Stimulated activated CD4-positive, alpha-beta T cell treated with anti-CD3 and anti-CD28 coated beads, Interleukin-4, amount 100 ng/mL, for 24 hours (primary cell): ENCODE data around the gene KLHL30.

Experiments
- DNase-seq: peaks from one replicate; pipeline ENCODE4 v3.0.0-alpha.2; 2020

Gene KLHL30

DNA sequence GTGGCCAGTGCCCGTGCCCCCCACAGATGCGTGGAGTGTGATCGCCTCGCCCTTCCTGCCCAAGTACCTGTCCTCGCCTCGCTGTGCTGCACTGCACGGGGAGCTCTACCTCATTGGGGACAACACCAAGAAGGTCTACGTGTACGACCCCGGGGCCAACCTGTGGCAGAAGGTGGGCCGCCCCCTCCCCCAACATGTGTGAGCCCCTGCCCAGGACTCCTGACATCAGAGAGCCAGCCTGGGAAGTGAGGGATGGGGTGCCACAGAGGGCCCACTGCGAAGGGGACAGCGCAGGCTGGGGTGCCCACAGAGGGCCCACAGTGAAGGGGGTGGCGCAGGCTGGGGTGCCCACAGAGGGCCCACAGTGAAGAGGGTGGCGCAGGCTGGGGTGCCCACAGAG, 10.5 kb downstream of the KLHL30 start:
- DNase-seq, result no peak

GRCh38 chr2:238149841-238150572, 11.5 kb downstream of the KLHL30 start:
- no peak for DNase-seq

- no peak for DNase-seq
These were observed 12.2 kb downstream of the KLHL30 start for GRCh38 chr2:238150686-238151085.

- DNase-seq, result no peak
These were observed 12.7 kb downstream of the KLHL30 start for GRCh38 chr2:238151205-238151604.

DNA sequence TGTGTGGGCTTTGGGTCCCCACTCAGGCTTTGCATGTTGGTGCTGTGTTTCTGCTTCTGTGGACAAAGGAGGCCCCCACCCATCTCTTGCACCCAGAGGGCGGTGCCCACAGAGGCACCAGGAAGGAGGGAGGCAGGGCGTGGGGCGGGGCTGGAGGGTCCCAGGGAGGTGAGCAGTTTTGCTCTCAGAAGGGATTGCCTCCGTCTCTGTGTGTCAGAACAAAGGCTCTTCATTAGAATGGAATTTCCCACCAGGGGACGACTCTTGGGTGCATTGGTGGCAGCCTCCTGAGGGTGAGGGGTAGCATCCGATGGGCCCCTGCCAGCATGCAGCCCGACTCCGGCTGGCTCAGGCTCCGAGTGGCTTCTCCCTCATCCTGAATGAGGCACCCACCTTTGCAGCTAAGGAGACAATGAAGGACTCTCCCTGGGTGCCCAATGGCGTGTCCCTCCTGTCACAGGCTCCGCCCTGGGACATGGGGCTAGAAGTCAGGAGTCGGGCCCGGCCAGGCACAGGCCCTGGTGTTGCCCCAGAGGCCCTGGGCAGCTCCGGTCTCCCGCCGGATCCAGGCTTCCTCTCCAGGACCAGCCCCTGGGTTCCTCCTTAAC, 13.3 kb downstream of the KLHL30 start:
- DNase-seq, result no peak

DNA sequence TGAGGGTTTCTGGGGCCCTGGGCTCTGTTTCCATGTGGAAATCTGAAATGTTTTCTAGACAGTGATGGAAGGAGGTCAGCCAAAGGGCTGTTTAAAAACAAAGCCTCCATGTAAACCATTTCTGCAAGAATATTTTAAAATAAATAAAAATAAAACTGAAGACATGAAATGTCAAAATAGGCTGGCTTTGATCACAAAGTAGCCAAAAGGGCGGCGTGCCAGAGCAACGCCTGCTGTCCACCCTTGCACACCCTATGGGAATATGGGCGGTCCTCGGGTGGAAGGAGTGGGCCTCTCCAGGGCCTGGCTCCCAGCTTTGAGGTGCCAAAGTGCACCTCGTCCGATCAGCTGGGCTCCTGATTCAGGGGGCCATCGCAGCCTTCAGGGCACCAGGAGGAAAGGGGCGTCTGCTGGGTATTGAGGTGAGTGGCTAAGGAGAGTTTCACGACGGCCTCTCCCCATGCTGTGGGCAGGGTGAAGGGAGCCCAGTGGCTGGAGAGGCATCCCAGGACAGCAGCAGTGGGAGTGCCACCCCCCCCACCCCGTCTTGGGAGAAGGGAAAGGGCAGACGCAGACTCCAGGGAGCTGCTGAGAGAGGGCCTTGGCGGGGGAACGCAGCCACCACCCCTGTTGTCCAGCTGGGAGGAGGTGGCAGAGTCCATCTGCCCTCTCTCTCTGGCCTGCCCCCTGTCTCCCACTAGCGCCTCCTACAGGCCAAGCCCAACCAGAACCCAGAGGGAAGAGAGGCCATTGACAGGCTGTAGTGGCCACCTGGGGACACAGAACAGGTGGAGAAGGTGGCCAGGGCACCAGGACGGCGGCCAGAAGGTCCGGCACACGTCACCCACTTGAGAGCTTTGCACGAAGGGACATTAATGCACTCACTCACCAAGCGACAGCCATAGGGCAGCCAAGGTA, 14.6 kb downstream of the KLHL30 start:
- no peak for DNase-seq

DNA sequence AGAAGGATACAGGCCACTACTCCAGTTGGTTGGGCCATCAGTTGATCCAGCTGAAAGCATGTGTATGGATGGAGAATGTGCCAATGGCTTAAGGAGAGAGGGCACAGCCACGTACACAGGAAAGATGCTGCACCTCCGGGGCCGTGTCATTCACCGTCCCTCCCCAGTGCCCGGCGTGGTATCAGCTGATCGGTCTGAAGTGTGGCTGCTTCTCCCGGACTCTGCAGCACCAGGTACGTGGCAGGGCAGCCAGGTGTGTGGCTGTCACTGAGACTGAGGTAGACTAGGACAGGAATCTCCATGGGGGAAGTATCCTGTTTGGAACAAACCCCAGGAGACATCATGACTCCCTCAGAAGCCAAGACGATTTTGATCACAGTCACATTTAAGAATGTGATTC, 16.1 kb downstream of the KLHL30 start:
- no peak for DNase-seq

DNA sequence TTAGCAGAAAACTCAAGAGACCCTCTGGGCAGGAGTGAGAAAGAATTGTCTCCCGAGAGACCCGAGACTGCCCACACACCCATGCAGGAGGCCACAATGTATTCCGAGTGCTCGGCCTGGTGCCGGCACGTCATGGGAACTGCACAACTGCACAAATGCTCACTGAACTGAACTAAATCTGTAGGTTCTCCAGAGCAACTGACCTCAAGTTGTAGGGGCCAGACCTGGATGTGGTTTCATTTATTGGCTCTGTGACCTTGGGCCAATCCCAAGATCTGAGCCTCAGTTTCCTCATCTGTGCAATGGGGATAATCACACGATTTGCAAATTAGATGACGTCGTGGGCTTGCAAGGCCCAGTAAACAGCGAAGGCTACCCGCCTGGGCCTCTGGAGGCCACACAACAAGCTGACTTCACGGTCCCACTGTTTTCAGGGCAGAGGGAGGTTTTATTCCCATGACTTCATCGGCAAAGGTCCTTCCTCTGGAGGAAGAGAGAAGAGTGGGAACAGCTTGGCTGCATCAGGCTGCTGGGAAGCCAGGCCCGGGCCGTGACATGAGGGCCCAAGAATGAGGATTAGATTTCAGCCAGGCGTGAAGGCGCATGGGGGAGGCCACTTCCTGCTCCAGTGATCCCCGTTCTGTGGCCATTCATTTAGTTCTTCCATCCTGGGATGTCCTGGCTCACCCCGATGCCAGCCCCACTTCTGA, 16.7 kb downstream of the KLHL30 start:
- DNase-seq, result no peak

DNA sequence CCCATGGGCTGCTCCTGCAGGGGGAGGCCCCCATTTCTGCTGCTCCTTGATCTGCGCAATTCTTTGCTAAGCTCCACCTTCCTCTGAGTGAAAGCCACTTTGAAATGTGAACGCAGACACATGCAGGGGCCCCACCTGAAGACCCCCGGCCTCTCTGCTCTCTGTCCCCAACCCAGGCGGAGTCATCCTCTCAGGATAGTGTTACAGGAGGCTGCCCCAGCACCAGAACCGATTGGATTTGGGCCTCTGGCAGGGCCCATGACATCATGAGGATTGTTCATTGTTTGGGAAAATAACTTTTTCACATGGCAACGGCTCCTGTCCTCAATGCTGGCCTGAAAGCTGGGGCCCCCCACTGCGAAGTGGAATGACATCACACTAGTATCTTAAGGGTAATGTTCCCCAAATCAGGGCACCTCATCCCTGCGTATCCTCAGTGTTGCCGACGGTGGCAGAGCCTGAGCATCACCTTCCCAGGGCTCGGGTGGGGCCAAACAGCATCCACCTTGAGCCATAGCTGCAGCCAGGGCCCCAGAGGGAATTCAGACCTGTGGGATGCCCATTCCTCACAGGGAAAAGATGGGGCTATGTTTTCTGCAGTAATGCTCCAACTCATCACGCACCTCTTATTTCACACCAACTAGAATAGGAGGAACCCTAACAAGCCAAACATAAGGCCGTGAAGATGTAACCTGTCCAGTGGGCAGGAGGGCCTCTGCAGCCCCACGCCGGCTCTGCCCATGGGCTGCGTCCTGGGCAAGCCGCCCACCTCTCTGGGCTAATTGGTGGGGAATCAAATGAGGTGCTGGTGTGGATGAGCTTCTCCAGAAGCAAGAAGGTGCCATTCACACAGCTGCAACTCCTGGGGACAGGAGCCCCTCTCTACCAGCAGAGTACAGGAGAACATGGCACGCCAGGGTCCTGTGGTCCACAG, 17.6 kb downstream of the KLHL30 start:
- no peak for DNase-seq

GRCh38 chr2:238157506-238158017, 19.1 kb downstream of the KLHL30 start:
- DNase-seq, result no peak

DNA sequence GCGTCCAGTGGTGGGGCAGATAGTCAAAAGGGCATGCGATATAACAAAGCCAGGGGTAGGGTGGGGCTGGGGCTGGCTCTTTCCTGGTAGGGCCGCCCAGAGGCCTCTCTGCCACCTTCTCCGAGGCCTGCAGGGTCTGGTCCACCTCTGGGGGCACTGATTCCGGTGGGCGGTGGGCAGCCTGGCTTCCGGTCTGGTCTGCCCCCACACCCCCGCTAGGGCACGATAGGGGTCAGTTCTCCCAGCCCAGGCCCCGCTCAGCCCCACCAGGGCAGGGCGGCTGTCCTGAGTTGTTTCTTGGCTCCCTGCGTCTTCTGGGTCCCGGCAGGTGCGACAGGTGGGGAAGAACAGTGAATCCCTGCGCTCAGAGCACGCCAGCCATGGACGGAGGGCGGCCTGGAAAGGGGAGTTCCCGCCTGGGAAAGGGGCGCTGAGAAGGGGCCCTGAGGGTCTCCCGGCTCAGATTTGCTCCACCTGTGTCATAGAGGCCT, 19.6 kb downstream of the KLHL30 start:
- no peak for DNase-seq

- peak; percentile 45 for DNase-seq
These were observed 20.1 kb downstream of the KLHL30 start, which contains the start of gene ERFE for GRCh38 chr2:238158509-238159070. Gene ERFE (plus strand): TSS chr2:238158970. CDS start chr2:238159008, 38 bp downstream.

- DNase-seq, result no peak
These were observed 20.6 kb downstream of the KLHL30 start for GRCh38 chr2:238159071-238159539.

GRCh38 chr2:238159661-238160205, 21.3 kb downstream of the KLHL30 start:
- DNase-seq, result no peak

DNA sequence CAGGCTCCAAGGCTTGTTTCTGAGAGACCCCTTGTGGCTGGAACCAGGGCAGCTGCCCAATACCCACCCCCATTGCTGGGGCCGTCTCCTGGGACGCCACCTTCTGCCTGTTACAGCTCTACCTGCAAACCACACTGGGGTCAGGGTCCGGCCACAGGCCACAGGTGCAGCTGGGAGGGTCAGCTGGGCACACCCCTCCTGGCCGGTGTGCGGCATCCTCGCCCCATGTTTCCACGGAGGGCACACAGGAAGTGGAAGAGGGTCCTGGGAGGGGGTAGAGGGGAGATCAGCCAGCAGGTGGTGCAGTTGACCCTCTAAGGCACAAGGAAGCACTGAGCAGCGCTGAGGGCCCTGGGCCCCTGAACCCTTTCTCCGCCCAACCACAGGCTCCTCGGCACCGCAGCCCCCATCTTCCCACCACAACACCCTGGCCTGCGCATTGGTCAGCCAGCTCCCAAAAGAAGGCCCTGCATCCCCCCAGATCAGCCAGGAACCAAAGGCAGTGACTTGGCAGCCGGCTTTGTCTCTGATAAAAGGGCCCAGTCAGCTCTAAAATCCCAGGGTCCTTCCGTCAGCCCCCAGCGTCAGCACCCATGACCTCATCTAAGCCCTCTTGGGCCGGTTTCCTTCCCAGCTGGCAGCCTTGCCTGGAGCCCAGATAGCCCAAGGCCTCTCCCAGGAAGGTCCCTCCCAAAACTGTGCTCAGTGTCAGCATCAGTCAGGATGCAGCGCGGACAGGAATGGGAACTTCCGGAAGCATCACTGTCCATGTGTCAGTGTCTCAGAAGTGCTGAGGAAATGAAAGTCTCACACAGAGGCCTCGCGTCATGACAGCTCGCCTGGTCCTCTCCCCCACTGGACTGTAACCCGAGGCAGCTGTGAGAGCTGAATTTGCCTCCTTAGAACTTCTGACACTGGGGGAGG, 22.0 kb downstream of the KLHL30 start:
- no peak for DNase-seq

GRCh38 chr2:238161291-238162051, 23.0 kb downstream of the KLHL30 start:
- no peak for DNase-seq

- DNase-seq, result no peak
These were observed 23.9 kb downstream of the KLHL30 start for GRCh38 chr2:238162251-238162845.

- no peak for DNase-seq
These were observed 24.5 kb downstream of the KLHL30 start for GRCh38 chr2:238162846-238163441.
